H1 (cell line): Measurements from ENCODE around the gene XDH. TPM values are rescaled to one million over a fixed set of nuclear protein-coding genes. Genes with fewer than 3 reads are reported as not detected.
A peak's percentile ranks its signal among the peaks of the same experiment; 100 is the strongest.

ENCODE experiments used
- CTCF ChIA-PET: fragments of 300-600 bp; sonication (Branson Sonifier 250); formaldehyde crosslinking; loops from one replicate; lab custom pipeline; 2021; ENCODE audit not compliant: partially characterized antibody; lab: Charles Lee
- POLR2A ChIA-PET: fragments of 300-600 bp; sonication (Branson Sonifier 250); formaldehyde crosslinking; loops from one replicate; lab custom pipeline; 2021; ENCODE audit warnings: inconsistent platforms; ENCODE audit not compliant: partially characterized antibody; lab: Charles Lee
- DNase-seq, 2 experiments: peaks; one replicate each; pipeline versions ENCODE4 v3.0.0 to v3.0.0-alpha.2; 2010 to 2022; ENCODE audit warnings: low spot score in 2 of 2, low read depth in 1 of 2, mixed read lengths in 1 of 2
- FAIRE-seq: peaks from 2 replicates; lab custom pipeline; 2011; peaks lifted over from hg19 to GRCh38; lab: Jason Lieb, UNC
- H2AFZ ChIP-seq: 2 replicates; pipeline ENCODE4 v1.8.1; 2012; ENCODE audit warnings: low read length, inconsistent platforms
- H2AK5ac ChIP-seq: 2 replicates; pipeline ENCODE4 v1.6.1; 2013; ENCODE audit warnings: low read depth, low read length
- H2BK120ac ChIP-seq: replicated peaks from 2 replicates; pipeline ENCODE3; 2013; ENCODE audit warnings: low read depth, low read length, inconsistent platforms
- H2BK12ac ChIP-seq: 2 replicates; pipeline ENCODE4 v1.6.1; 2013; ENCODE audit warnings: low read depth, low read length
- H2BK15ac ChIP-seq: 2 replicates; pipeline ENCODE4 v1.6.1; 2013; ENCODE audit warnings: low read length
- H2BK20ac ChIP-seq: 2 replicates; pipeline ENCODE4 v1.6.1; 2013; ENCODE audit warnings: low read length
- H2BK5ac ChIP-seq: 2 replicates; pipeline ENCODE4 v1.6.1; 2013; ENCODE audit warnings: low read depth, low read length
- H3K14ac ChIP-seq: 2 replicates; pipeline ENCODE4 v1.6.1; 2013; ENCODE audit warnings: inconsistent platforms; ENCODE audit not compliant: insufficient read length
- H3K18ac ChIP-seq: 2 replicates; pipeline ENCODE4 v1.6.1; 2013; ENCODE audit warnings: low read length; ENCODE audit errors: extremely low read depth
- H3K23ac ChIP-seq: 2 replicates; pipeline ENCODE4 v1.6.1; 2013; ENCODE audit warnings: inconsistent platforms; ENCODE audit not compliant: insufficient read length
- H3K23me2 ChIP-seq: 2 replicates; pipeline ENCODE4 v1.6.1; 2013; ENCODE audit warnings: low read depth, low read length
- H3K27ac ChIP-seq: 2 replicates; pipeline ENCODE4 v1.6.1; 2011; ENCODE audit warnings: low read depth, low read length, inconsistent platforms
- H3K27me3 ChIP-seq, 4 experiments: replicated peaks in 1 of 4; 1 replicate in 1 of 4; 2 replicates in 3 of 4; pipeline versions ENCODE4 v1.6.1 to v1.8.1; 2011 to 2013; ENCODE audit warnings: low read length in 3 of 4, mild to moderate bottlenecking in 3 of 4, inconsistent platforms in 2 of 4, mixed read lengths in 2 of 4, moderate library complexity in 1 of 4; ENCODE audit not compliant: control insufficient read depth in 3 of 4, insufficient read depth in 3 of 4; ENCODE audit errors: extremely low read depth in 1 of 4
- H3K36me3 ChIP-seq, 4 experiments: 2 replicates each; pipeline versions ENCODE4 v1.6.1 to v1.8.1; 2011 to 2013; ENCODE audit warnings: mild to moderate bottlenecking in 4 of 4, low read length in 3 of 4, moderate library complexity in 2 of 4, control low read depth in 1 of 4, inconsistent platforms in 1 of 4; ENCODE audit not compliant: insufficient read depth in 4 of 4, control insufficient read depth in 2 of 4
- H3K4ac ChIP-seq: replicated peaks from 2 replicates; pipeline ENCODE3; 2013; ENCODE audit warnings: low read length, low read depth, mixed read lengths, inconsistent platforms; ENCODE audit not compliant: insufficient read length
- H3K4me1 ChIP-seq, 4 experiments: replicated peaks in 1 of 4; 1 replicate in 1 of 4; 2 replicates in 3 of 4; pipeline versions ENCODE4 v1.6.1 to v1.8.1; 2011 to 2013; ENCODE audit warnings: low read length in 3 of 4, inconsistent platforms in 2 of 4, mixed read lengths in 1 of 4; ENCODE audit not compliant: insufficient read depth in 4 of 4, control insufficient read depth in 3 of 4
- H3K4me2 ChIP-seq, 2 experiments: 2 replicates each; pipeline versions ENCODE4 v1.6.1 to v1.8.1; 2011 to 2013; ENCODE audit warnings: low read depth in 2 of 2, low read length in 2 of 2, control low read depth in 1 of 2, inconsistent platforms in 1 of 2, mild to moderate bottlenecking in 1 of 2; ENCODE audit not compliant: insufficient read depth in 1 of 2
- H3K4me3 ChIP-seq, 4 experiments: fragments of 200-600, 300-600 bp in 1 of 4; sonication (generic), shearing (Covaris generic), sonication (Bioruptor Twin) in 1 of 4; 2 replicates each; pipeline versions ENCODE4 v1.5.1 to v1.8.1; 2011 to 2016; ENCODE audit warnings: low read length in 4 of 4, low read depth in 3 of 4, control low read depth in 2 of 4, inconsistent platforms in 2 of 4, mild to moderate bottlenecking in 2 of 4, mixed read lengths in 1 of 4, moderate library complexity in 1 of 4; ENCODE audit not compliant: insufficient read depth in 2 of 4; ENCODE audit errors: extremely low read depth in 1 of 4
- H3K56ac ChIP-seq: replicated peaks from 2 replicates; pipeline ENCODE3; 2013; ENCODE audit warnings: low read depth, mild to moderate bottlenecking, mixed read lengths, low read length, inconsistent platforms; ENCODE audit not compliant: insufficient read length
- H3K79me1 ChIP-seq: 2 replicates; pipeline ENCODE4 v1.6.1; 2013; ENCODE audit warnings: low read depth, low read length, control low read depth
- H3K79me2 ChIP-seq, 2 experiments: 2 replicates each; pipeline versions ENCODE4 v1.6.1 to v1.8.1; 2012 to 2013; ENCODE audit warnings: low read length in 2 of 2, mild to moderate bottlenecking in 2 of 2, inconsistent platforms in 1 of 2; ENCODE audit not compliant: insufficient read depth in 2 of 2, control insufficient read depth in 1 of 2
- H3K9ac ChIP-seq, 4 experiments: replicated peaks in 1 of 4; 1 replicate in 1 of 4; 2 replicates in 3 of 4; pipeline versions ENCODE4 v1.6.1 to v1.8.1; 2011 to 2013; ENCODE audit warnings: low read depth in 3 of 4, low read length in 3 of 4, control low read depth in 2 of 4, mild to moderate bottlenecking in 2 of 4, moderate library complexity in 2 of 4, inconsistent platforms in 1 of 4; ENCODE audit errors: extremely low read depth in 1 of 4
- H3K9me3 ChIP-seq, 2 experiments: 2 replicates each; pipeline versions ENCODE4 v1.6.1 to v1.8.1; 2012 to 2013; ENCODE audit warnings: mild to moderate bottlenecking in 2 of 2, moderate library complexity in 2 of 2, control low read depth in 1 of 2, inconsistent platforms in 1 of 2, low read depth in 1 of 2, low read length in 1 of 2, mixed read lengths in 1 of 2; ENCODE audit not compliant: insufficient read depth in 2 of 2
- H4K20me1 ChIP-seq, 2 experiments: replicated peaks in 1 of 2; 2 replicates each; pipeline versions ENCODE3 to v1.8.1; 2011 to 2013; ENCODE audit warnings: inconsistent platforms in 2 of 2, low read length in 2 of 2, mild to moderate bottlenecking in 1 of 2; ENCODE audit not compliant: insufficient read depth in 2 of 2, control insufficient read depth in 1 of 2
- H4K5ac ChIP-seq: 2 replicates; pipeline ENCODE4 v1.6.1; 2013; ENCODE audit warnings: low read length, low read depth, mixed read lengths, inconsistent platforms; ENCODE audit not compliant: insufficient read length
- H4K8ac ChIP-seq: 2 replicates; pipeline ENCODE4 v1.8.0; 2013; ENCODE audit warnings: mild to moderate bottlenecking, moderate library complexity, low read length, inconsistent platforms; ENCODE audit not compliant: insufficient read depth; ENCODE audit errors: extremely low read depth
- H4K91ac ChIP-seq: replicated peaks from 2 replicates; pipeline ENCODE3; 2013; ENCODE audit warnings: low read length, mixed read lengths, inconsistent platforms; ENCODE audit not compliant: insufficient read length
- ASH2L ChIP-seq: fragments of 200-600, 300-600 bp; sonication (generic); IDR thresholded peaks from one replicate; pipeline ENCODE4 v1.7.1; 2017; ENCODE audit warnings: low read length
- BRCA1 ChIP-seq: IDR thresholded peaks from 2 replicates; pipeline ENCODE4 v1.6.1; 2012; ENCODE audit warnings: low read depth, low read length, improper control_type of control experiment
- EGR1 ChIP-seq: IDR thresholded peaks from 2 replicates; pipeline ENCODE4 v1.6.1; 2011; ENCODE audit warnings: low read depth, low read length, borderline replicate concordance
- FOSL1 ChIP-seq: IDR thresholded peaks from 2 replicates; pipeline ENCODE4 v1.6.1; 2011; ENCODE audit warnings: mild to moderate bottlenecking, low read depth, low read length, moderate library complexity; ENCODE audit not compliant: insufficient read depth
- RAD21 ChIP-seq, 2 experiments: IDR thresholded peaks in 1 of 2; conservative IDR thresholded peaks in 1 of 2; 2 replicates each; pipeline ENCODE4 v1.6.1; 2011; ENCODE audit warnings: low read depth in 2 of 2, low read length in 2 of 2, improper control_type of control experiment in 1 of 2, inconsistent platforms in 1 of 2, mild to moderate bottlenecking in 1 of 2, moderate library complexity in 1 of 2
- TAF1 ChIP-seq: IDR thresholded peaks from 2 replicates; pipeline ENCODE4 v1.6.1; 2011; ENCODE audit warnings: mild to moderate bottlenecking, low read depth, low read length
- ZNF274 ChIP-seq: IDR thresholded peaks from 2 replicates; pipeline ENCODE4 v1.7.0; 2012; ENCODE audit warnings: low read length, borderline replicate concordance; ENCODE audit errors: extremely low read depth
- WGBS, 2 experiments: shearing (Covaris generic) in 1 of 2; methylation state at CpG; one replicate each; pipeline versions ENCODE4 v1.1.6 to v1.1.7; 2013 to 2015; ENCODE audit warnings: low lambda C conversion rate in 2 of 2, mixed read lengths in 2 of 2, inconsistent platforms in 1 of 2, low coverage in 1 of 2, missing lambda C conversion rate in 1 of 2; ENCODE audit not compliant: insufficient replicate concordance in 2 of 2, insufficient coverage in 1 of 2, insufficient read length in 1 of 2; ENCODE audit errors: extremely low coverage in 1 of 2, missing lambda C conversion rate in 1 of 2; 5-methylcytosine and 5-hydroxymethylcytosine counted together
- polyA plus RNA-seq, 7 experiments: library from polyadenylated mRNA; depleted of rRNA in 3 of 7; stranded (reverse) in 5 of 7; unstranded in 2 of 7; fragments of >200 nt in 5 of 7; fragments of 200-250 nt in 2 of 7; gene quantifications; 1 replicate in 5 of 7; 2 replicates in 1 of 7; 4 replicates in 1 of 7; pipeline versions ENCODE4 v1.2.1 to v1.2.3, GENCODE V29; 2011 to 2013; ENCODE audit warnings: missing spikeins in 2 of 7, mixed read lengths in 2 of 7
- total RNA-seq: library from RNA; stranded (reverse); fragmentation: NEBNext Ultra II Directional; extraction: Animal tissue kit (Norgen Biotek cat#: 25700); gene quantifications from 2 replicates; pipeline ENCODE4 v1.2.1, GENCODE V29; 2021
- TF ChIP-seq, protein P1 (sequence below): IDR thresholded peaks from 2 replicates; pipeline ENCODE4 v1.6.1; 2012; ENCODE audit warnings: low read length, inconsistent platforms
- TF ChIP-seq, protein P2 (sequence below): IDR thresholded peaks from 2 replicates; pipeline ENCODE4 v1.6.1; 2012; ENCODE audit warnings: inconsistent platforms
- TF ChIP-seq, protein P3 (sequence below): IDR thresholded peaks from 2 replicates; pipeline ENCODE4 v1.6.1; 2011; ENCODE audit warnings: low read length, improper control_type of control experiment

Gene XDH
- total and polyA plus RNA-seq, 2 of the 8 experiments (the other 6 are each of a cell fraction or from before 2014, with no cell fraction given) = 0.68 to 1.2 TPM

DNA sequence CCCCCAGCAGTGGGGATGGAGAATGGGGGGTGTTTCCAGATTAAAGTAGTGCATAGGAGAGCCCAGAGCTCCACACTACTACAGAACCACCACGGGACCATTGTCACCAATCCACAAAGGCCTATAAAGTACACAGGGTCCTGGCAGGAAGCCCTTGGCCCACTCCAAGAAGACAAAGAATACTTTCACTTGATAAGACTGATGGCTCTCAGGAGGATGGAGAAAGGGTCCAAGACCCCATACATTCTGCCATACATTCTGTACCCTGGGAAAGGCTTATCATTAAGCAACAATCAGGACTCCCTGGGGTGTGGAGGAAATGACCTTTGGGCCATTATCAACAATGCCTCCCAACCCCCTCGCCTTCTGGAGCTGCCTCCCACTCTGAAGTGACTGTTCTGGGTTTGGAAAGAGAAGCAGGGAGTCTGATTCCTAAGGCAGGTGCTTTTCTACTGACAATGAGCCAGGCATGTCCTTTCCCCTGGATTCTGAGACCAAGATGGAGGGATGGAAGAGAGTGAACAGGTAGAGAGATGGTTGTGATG lies 85.4 kb downstream of the XDH start:
- Histone ChIP-seq H3K9ac (no peak overlapping the region), H3K79me1 (no peaks in the 10 kb centered on the region), H4K8ac (no peak overlapping the region), H2BK12ac (no peak overlapping the region), H3K36me3 (no peaks in the 10 kb centered on the region), H3K4ac (no peak overlapping the region), H2BK15ac (no peak overlapping the region), H3K79me2 (no peaks in the 10 kb centered on the region), H3K23me2 (no peaks in the 10 kb centered on the region), H3K23ac (no peak overlapping the region), H3K14ac (no peak overlapping the region), H3K4me1 (peaks cover 0 to 6% (median 0%) of the 10 kb centered on the region in 4 experiments; a peak in 2 of 7 replicates), H2BK20ac (no peak overlapping the region), H3K9me3 (no peaks in the 10 kb centered on the region), H3K4me3 (no peak overlapping the region), H3K18ac (no peak overlapping the region), H4K91ac (no peak overlapping the region), H2BK5ac (no peak overlapping the region), H3K4me2 (no peak overlapping the region), H4K5ac (no peak overlapping the region), H2AFZ (no peak overlapping the region), H3K56ac (no peak overlapping the region), H4K20me1 (peaks cover 0 to 2% of the 10 kb centered on the region in 2 experiments), H2BK120ac (no peak overlapping the region), H3K27me3 (no peaks in the 10 kb centered on the region; a peak in 2 of 7 replicates), H2AK5ac (no peak overlapping the region), H3K27ac (no peak overlapping the region)
- CTCF ChIA-PET = interaction anchor here (2.5 to 7.2 kb wide), 5 partner anchors 9 to 467 kb away, joined by 8 to 64 read pairs (median 14); partner anchors contain the start of gene EHD3
- POLR2A ChIA-PET = interaction anchor here (0.6 kb wide), 1 partner anchor 17 kb away, joined by 3 read pairs; no protein-coding TSS in a partner anchor
- 100% methylated on average over 2 of the region's 2 CpGs; no CpG with 5 or more reads in 1 of the 2 experiments for WGBS, 2 experiments
- peak in 1 of 2 experiments; percentile 23 for DNase-seq
- FAIRE-seq = no peak
- no peak for TF ChIP-seq TAF1
- TF ChIP-seq BRCA1 = no peak
- TF ChIP-seq, protein P1, sequence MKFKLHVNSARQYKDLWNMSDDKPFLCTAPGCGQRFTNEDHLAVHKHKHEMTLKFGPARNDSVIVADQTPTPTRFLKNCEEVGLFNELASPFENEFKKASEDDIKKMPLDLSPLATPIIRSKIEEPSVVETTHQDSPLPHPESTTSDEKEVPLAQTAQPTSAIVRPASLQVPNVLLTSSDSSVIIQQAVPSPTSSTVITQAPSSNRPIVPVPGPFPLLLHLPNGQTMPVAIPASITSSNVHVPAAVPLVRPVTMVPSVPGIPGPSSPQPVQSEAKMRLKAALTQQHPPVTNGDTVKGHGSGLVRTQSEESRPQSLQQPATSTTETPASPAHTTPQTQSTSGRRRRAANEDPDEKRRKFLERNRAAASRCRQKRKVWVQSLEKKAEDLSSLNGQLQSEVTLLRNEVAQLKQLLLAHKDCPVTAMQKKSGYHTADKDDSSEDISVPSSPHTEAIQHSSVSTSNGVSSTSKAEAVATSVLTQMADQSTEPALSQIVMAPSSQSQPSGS = no peak
- no peak for TF ChIP-seq EGR1
- TF ChIP-seq FOSL1 = no peak
- TF ChIP-seq, protein P2, sequence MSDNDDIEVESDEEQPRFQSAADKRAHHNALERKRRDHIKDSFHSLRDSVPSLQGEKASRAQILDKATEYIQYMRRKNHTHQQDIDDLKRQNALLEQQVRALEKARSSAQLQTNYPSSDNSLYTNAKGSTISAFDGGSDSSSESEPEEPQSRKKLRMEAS = no peak
- no peak for TF ChIP-seq ASH2L
- no peak for TF ChIP-seq ZNF274
- no peak for TF ChIP-seq RAD21 (IDR thresholded peaks at IDR 0.05 in 1 of 2, conservative IDR thresholded peaks at IDR 0.05 in 1 of 2; ENCODE audit: low read depth in 2 of 2, low read length in 2 of 2)
- TF ChIP-seq, protein P3, sequence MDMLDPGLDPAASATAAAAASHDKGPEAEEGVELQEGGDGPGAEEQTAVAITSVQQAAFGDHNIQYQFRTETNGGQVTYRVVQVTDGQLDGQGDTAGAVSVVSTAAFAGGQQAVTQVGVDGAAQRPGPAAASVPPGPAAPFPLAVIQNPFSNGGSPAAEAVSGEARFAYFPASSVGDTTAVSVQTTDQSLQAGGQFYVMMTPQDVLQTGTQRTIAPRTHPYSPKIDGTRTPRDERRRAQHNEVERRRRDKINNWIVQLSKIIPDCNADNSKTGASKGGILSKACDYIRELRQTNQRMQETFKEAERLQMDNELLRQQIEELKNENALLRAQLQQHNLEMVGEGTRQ = no peak
